HCT116 (cell line): Measurements from ENCODE around the gene PKIB. TPM values are rescaled to one million over a fixed set of nuclear protein-coding genes. Genes with fewer than 3 reads are reported as not detected.

ENCODE experiments used
- ATAC-seq: fragments of 200-7000 bp; cut with Tn5 transposase; 2 replicates; pipeline ENCODE4 v1.9.1; 2020; ENCODE audit warnings: mild to moderate bottlenecking, moderate library complexity
- BruUV-seq: library from RNA; stranded (reverse); fragments of 400-500 nt; replicated peaks from 2 replicates; lab custom pipeline; 2021; lab: Mats Ljungman, UMichigan
- CTCF ChIA-PET: fragments of 300-600 bp; sonication (Branson Sonifier 250); formaldehyde crosslinking; loops from one replicate; lab custom pipeline; 2021; ENCODE audit warnings: antibody characterized with exemption; lab: Charles Lee
- POLR2A ChIA-PET: fragments of 300-600, 350-600 bp; sonication (Branson Sonifier 250); formaldehyde crosslinking; loops from one replicate; lab custom pipeline; 2021; ENCODE audit warnings: antibody characterized with exemption; lab: Charles Lee
- RAD21 ChIA-PET, 2 experiments: fragments of 300-600 bp; sonication (Branson Sonifier 250); formaldehyde crosslinking; loops; one replicate each; lab custom pipeline; 2023; ENCODE audit warnings: low total read pairs in 2 of 2; ENCODE audit not compliant: uncharacterized antibody in 2 of 2, unreplicated experiment in 2 of 2, low non-redundant PET in 1 of 2; lab: Charles Lee
- DNase-seq: peaks from one replicate; pipeline ENCODE4 v3.0.0-alpha.2; 2010; ENCODE audit warnings: low read depth, low spot score
- H2AFZ ChIP-seq: fragments of 200-600 bp; shearing (Covaris generic), sonication (generic); 2 replicates; pipeline ENCODE4 v1.6.1; 2017; ENCODE audit warnings: low read depth, mixed run types, mixed read lengths, antibody characterized with exemption, low read length; ENCODE audit not compliant: poor library complexity, severe bottlenecking
- H3K27ac ChIP-seq: 2 replicates; pipeline ENCODE4 v1.5.1; 2012; ENCODE audit warnings: low read depth, low read length
- H3K27me3 ChIP-seq: fragments of 200-600 bp; sonication (generic); 2 replicates; pipeline ENCODE4 v1.6.1; 2016; ENCODE audit warnings: mixed run types, low read length, mixed read lengths; ENCODE audit not compliant: insufficient read depth
- H3K36me3 ChIP-seq, 2 experiments: fragments of 200-500 bp in 1 of 2; fragments of 200-600 bp in 1 of 2; sonication (Bioruptor generic) in 1 of 2; sonication (generic) in 1 of 2; 2 replicates each; pipeline versions ENCODE4 v1.5.1 to v1.6.1; 2014 to 2016; ENCODE audit warnings: low read length in 2 of 2, inconsistent platforms in 1 of 2, mixed read lengths in 1 of 2, mixed run types in 1 of 2; ENCODE audit not compliant: insufficient read depth in 2 of 2, control insufficient read depth in 1 of 2
- H3K4me1 ChIP-seq, 2 experiments: fragments of 200-600 bp in 1 of 2; sonication (generic) in 1 of 2; 2 replicates each; pipeline versions ENCODE4 v1.5.1 to v1.6.1; 2012 to 2017; ENCODE audit warnings: low read length in 2 of 2, inconsistent platforms in 1 of 2, mild to moderate bottlenecking in 1 of 2, mixed read lengths in 1 of 2, mixed run types in 1 of 2, moderate library complexity in 1 of 2; ENCODE audit not compliant: insufficient read depth in 2 of 2, control insufficient read depth in 1 of 2
- H3K4me2 ChIP-seq: fragments of 200-600 bp; sonication (generic); 2 replicates; pipeline ENCODE4 v1.6.1; 2017; ENCODE audit warnings: mixed run types, low read length, mixed read lengths
- H3K4me3 ChIP-seq, 2 experiments: fragments of 200-600 bp in 1 of 2; sonication (generic) in 1 of 2; replicated peaks in 1 of 2; 2 replicates each; pipeline ENCODE4 v1.5.1; 2011 to 2016; ENCODE audit warnings: low read length in 2 of 2, control low read depth in 1 of 2, low read depth in 1 of 2, mild to moderate bottlenecking in 1 of 2, mixed read lengths in 1 of 2, mixed run types in 1 of 2
- H3K79me2 ChIP-seq: fragments of 200-600 bp; sonication (generic); 2 replicates; pipeline ENCODE4 v1.6.1; 2017; ENCODE audit warnings: mild to moderate bottlenecking, mixed run types, low read length, moderate library complexity, mixed read lengths; ENCODE audit not compliant: insufficient read depth
- H3K9ac ChIP-seq: fragments of 200-600 bp; sonication (generic); 2 replicates; pipeline ENCODE4 v1.6.1; 2016; ENCODE audit warnings: low read length, mixed read lengths
- H3K9me2 ChIP-seq: fragments of 200-600 bp; sonication (generic), shearing (Covaris generic); 2 replicates; pipeline ENCODE4 v1.6.1; 2017; ENCODE audit warnings: mixed run types, mild to moderate bottlenecking, moderate library complexity; ENCODE audit not compliant: insufficient read depth
- H3K9me3 ChIP-seq, 2 experiments: fragments of 200-500 bp in 1 of 2; fragments of 200-600 bp in 1 of 2; sonication (Bioruptor generic) in 1 of 2; sonication (generic) in 1 of 2; 2 replicates each; pipeline ENCODE4 v1.6.1; 2014 to 2017; ENCODE audit warnings: low read length in 2 of 2, mixed read lengths in 2 of 2, inconsistent platforms in 1 of 2, low read depth in 1 of 2, mild to moderate bottlenecking in 1 of 2, mixed run types in 1 of 2, moderate library complexity in 1 of 2; ENCODE audit not compliant: control insufficient read depth in 1 of 2, insufficient read depth in 1 of 2
- H4K20me1 ChIP-seq: fragments of 200-600 bp; sonication (generic), shearing (Covaris generic); 2 replicates; pipeline ENCODE4 v1.6.1; 2017; ENCODE audit warnings: mixed run types, mild to moderate bottlenecking, moderate library complexity; ENCODE audit not compliant: insufficient read depth
- CTCF ChIP-seq, 3 experiments: fragments of 200-600 bp in 1 of 3; sonication (generic) in 1 of 3; IDR thresholded peaks in 2 of 3; conservative IDR thresholded peaks in 1 of 3; 2 replicates each; pipeline ENCODE4 v1.5.1; 2012 to 2017; ENCODE audit warnings: low read depth in 2 of 3, low read length in 2 of 3, antibody characterized with exemption in 1 of 3, borderline replicate concordance in 1 of 3, control low read depth in 1 of 3, mild to moderate bottlenecking in 1 of 3, mixed read lengths in 1 of 3, mixed run types in 1 of 3, moderate library complexity in 1 of 3; ENCODE audit not compliant: insufficient read depth in 1 of 3
- ELF1 ChIP-seq: IDR thresholded peaks from 2 replicates; pipeline ENCODE4 v1.6.1; 2012; ENCODE audit warnings: low read depth, borderline replicate concordance
- EZH2phosphoT487 ChIP-seq: fragments of 200-600 bp; IDR thresholded peaks from 2 replicates; pipeline ENCODE4 v1.6.1; 2018; ENCODE audit warnings: antibody characterized with exemption, borderline replicate concordance
- FOSL1 ChIP-seq: IDR thresholded peaks from 2 replicates; pipeline ENCODE4 v1.6.1; 2012; ENCODE audit warnings: low read depth
- SP1 ChIP-seq: IDR thresholded peaks from 2 replicates; pipeline ENCODE4 v1.6.1; 2012; ENCODE audit warnings: low read depth
- SRF ChIP-seq: IDR thresholded peaks from 2 replicates; pipeline ENCODE4 v1.6.1; 2012; ENCODE audit warnings: low read depth
- YY1 ChIP-seq: IDR thresholded peaks from 2 replicates; pipeline ENCODE4 v1.6.1; 2011; ENCODE audit warnings: low read length, low read depth, moderate library complexity, mild to moderate bottlenecking; ENCODE audit not compliant: insufficient replicate concordance; ENCODE audit errors: extremely low read depth
- ZBTB33 ChIP-seq: IDR thresholded peaks from 2 replicates; pipeline ENCODE4 v1.6.1; 2011; ENCODE audit warnings: mild to moderate bottlenecking, low read length, moderate library complexity; ENCODE audit not compliant: insufficient replicate concordance; ENCODE audit errors: extremely low read depth
- ZNF274 ChIP-seq: fragments of 200-500 bp; sonication (Bioruptor generic); IDR thresholded peaks from 2 replicates; pipeline ENCODE4 v1.6.1; 2014; ENCODE audit warnings: mild to moderate bottlenecking, low read depth, low read length, inconsistent platforms
- intact Hi-C: fragments of 100-400 bp; cut with micrococcal nuclease; formaldehyde crosslinking; loops from 2 replicates; pipeline ENCODE4 v1.10.0; 2022
- total RNA-seq: library from RNA; stranded (reverse); gene quantifications from one replicate; pipeline ENCODE4 v1.2.1, GENCODE V29; 2021; ENCODE audit not compliant: unreplicated experiment
- TF ChIP-seq, protein P1 (sequence below): IDR thresholded peaks from 2 replicates; pipeline ENCODE4 v1.6.1; 2012; ENCODE audit warnings: low read depth

PKIB gene
- total RNA-seq, 1 experiment from 2014 or later: 24.0 TPM

DNA sequence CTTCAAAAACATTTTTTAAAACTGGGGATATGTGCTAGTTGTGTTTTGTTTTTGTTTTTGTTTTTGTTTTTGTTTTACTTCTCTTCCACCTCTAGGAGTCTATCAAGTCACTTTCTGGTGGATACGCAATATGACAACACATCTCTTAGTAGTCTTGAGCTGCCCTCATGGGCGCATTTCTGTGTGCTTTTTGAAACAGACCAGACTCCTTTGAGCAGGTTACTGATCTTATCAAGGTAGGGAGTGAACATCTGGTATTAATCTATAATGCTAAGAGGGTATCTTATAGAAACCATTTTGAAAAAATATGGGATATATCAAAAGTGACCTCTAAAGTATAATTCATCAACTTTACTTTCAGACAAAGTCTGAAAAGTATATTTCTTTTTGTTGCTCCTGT lies 56.2 kb downstream of the PKIB start (continued):
- TF ChIP-seq CTCF (IDR thresholded peaks at IDR 0.05 in 2 of 3, conservative IDR thresholded peaks at IDR 0.05 in 1 of 3; ENCODE audit: borderline replicate concordance in 1 of 3, insufficient read depth in 1 of 3, low read depth in 2 of 3, low read length in 2 of 3) (no peak), ZNF274 (no peak), EZH2phosphoT487 (no peak)

GRCh38 chr6:122669418-122669817 lies 59.2 kb downstream of the PKIB start:
- H3K36me3 ChIP-seq: no peaks in the 10 kb centered on the region
- H3K9me3 ChIP-seq: no peaks in the 10 kb centered on the region
- ChIA-PET CTCF (no interaction called here), POLR2A (no interaction called here), RAD21 (no interaction called here)
- no peak overlapping the region for H2AFZ ChIP-seq
- no peaks in the 10 kb centered on the region for H3K9me2 ChIP-seq
- H3K9ac ChIP-seq: no peak overlapping the region
- DNase-seq (no peak), ATAC-seq (no peak)
- H3K27ac ChIP-seq: no peak overlapping the region
- H3K4me2 ChIP-seq: no peak overlapping the region
- no peaks in the 10 kb centered on the region for H3K79me2 ChIP-seq
- no peaks in the 10 kb centered on the region for H4K20me1 ChIP-seq
- BruUV-seq: no TSS peak
- intact Hi-C loops: no loop called here
- H3K27me3 ChIP-seq: no peaks in the 10 kb centered on the region
- H3K4me1 ChIP-seq: peaks cover 0 to 22% of the 10 kb centered on the region in 2 experiments; a peak in 3 of 4 replicates
- H3K4me3 ChIP-seq: no peak overlapping the region
- TF ChIP-seq EZH2phosphoT487 (no peak), ELF1 (no peak), CTCF (IDR thresholded peaks at IDR 0.05 in 2 of 3, conservative IDR thresholded peaks at IDR 0.05 in 1 of 3; ENCODE audit: borderline replicate concordance in 1 of 3, insufficient read depth in 1 of 3, low read depth in 2 of 3, low read length in 2 of 3) (no peak), YY1 (no peak), SRF (no peak), ZBTB33 (no peak), SP1 (no peak), FOSL1 (no peak)
- TF ChIP-seq, protein P1, sequence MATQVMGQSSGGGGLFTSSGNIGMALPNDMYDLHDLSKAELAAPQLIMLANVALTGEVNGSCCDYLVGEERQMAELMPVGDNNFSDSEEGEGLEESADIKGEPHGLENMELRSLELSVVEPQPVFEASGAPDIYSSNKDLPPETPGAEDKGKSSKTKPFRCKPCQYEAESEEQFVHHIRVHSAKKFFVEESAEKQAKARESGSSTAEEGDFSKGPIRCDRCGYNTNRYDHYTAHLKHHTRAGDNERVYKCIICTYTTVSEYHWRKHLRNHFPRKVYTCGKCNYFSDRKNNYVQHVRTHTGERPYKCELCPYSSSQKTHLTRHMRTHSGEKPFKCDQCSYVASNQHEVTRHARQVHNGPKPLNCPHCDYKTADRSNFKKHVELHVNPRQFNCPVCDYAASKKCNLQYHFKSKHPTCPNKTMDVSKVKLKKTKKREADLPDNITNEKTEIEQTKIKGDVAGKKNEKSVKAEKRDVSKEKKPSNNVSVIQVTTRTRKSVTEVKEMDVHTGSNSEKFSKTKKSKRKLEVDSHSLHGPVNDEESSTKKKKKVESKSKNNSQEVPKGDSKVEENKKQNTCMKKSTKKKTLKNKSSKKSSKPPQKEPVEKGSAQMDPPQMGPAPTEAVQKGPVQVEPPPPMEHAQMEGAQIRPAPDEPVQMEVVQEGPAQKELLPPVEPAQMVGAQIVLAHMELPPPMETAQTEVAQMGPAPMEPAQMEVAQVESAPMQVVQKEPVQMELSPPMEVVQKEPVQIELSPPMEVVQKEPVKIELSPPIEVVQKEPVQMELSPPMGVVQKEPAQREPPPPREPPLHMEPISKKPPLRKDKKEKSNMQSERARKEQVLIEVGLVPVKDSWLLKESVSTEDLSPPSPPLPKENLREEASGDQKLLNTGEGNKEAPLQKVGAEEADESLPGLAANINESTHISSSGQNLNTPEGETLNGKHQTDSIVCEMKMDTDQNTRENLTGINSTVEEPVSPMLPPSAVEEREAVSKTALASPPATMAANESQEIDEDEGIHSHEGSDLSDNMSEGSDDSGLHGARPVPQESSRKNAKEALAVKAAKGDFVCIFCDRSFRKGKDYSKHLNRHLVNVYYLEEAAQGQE: no peak
- TF ChIP-seq, all 23 proteins: peak for 0
